ENCODE measurements around the gene TRIP4. TPM values are rescaled to one million over a fixed set of nuclear protein-coding genes. Genes with fewer than 3 reads are reported as not detected.

Gene TRIP4
- total RNA-seq (2011; cell fraction: chromatin; rRNA removed; ENCODE audit: low replicate concordance), result 25.3 and 52.1 TPM in 2 replicates
- 19.0 and 22.0 TPM in 2 replicates for total RNA-seq (2011; cell fraction: nucleolus; rRNA removed)
- 20.2 and 24.0 TPM in 2 replicates for total RNA-seq (2011; cell fraction: nucleoplasm; rRNA removed)
- 6.6 and 7.6 TPM in 2 replicates for total RNA-seq (2014; rRNA removed)
- total RNA-seq (2014; rRNA removed; fragmentation: Illumina TruSeq; extraction: Trizol), result 10.9 and 14.9 TPM in 2 replicates
- total RNA-seq (2015; rRNA removed; fragmentation: Illumina TruSeq; extraction: Trizol), result 10.4 and 12.4 TPM in 2 replicates
- total RNA-seq (2021), result 15.5 and 17.4 TPM in 2 replicates
- 17.4 and 21.9 TPM in 2 replicates for polyA plus RNA-seq (2011; rRNA removed)
- 5.6 and 8.2 TPM in 2 replicates for polyA plus RNA-seq (2011; cell fraction: cytosol; rRNA removed)
- polyA plus RNA-seq (2011; cell fraction: nucleus; rRNA removed), result 9.7 and 14.3 TPM in 2 replicates
- 17.4 and 19.5 TPM in 2 replicates for polyA plus RNA-seq (2012)
- polyA plus RNA-seq (2014; fragmentation: Illumina TruSeq; extraction: Trizol), result 22.1 and 23.3 TPM in 2 replicates
- 10 to 100 TPM; 11.7 to 16.7 TPM for polyA plus RNA-seq (2014; fragmentation: Nextera tagmentation; extraction: Ambion mirVana)
- polyA plus RNA-seq (2014; rRNA removed), result 17.2 and 20.1 TPM in 2 replicates
- 19.0 and 21.1 TPM in 2 replicates for polyA minus RNA-seq (2011; rRNA and poly(A)+ RNA removed)
- 5.6 and 7.3 TPM in 2 replicates for polyA minus RNA-seq (2011; cell fraction: cytosol; rRNA and poly(A)+ RNA removed)
- 9.2 and 17.7 TPM in 2 replicates for polyA minus RNA-seq (2011; cell fraction: nucleus; rRNA and poly(A)+ RNA removed)
- percentile 59 among the genes with signal in this experiment for Bru-seq, nascent RNA
- BruChase-seq, experiment 1, labeled RNA remaining after a 2-hour chase, result percentile 66 among the genes with signal in this experiment
- percentile 65 among the genes with signal in this experiment for BruChase-seq, experiment 2, labeled RNA remaining after a 6-hour chase
- long read RNA-seq, experiment 1, transcript TRIP4-201 (13 exons, 2,045 nt), result major isoform, 48 of 69 reads
- long read RNA-seq, experiment 1, partial matches to known transcripts, result 10 of 69 reads
- long read RNA-seq, experiment 1, other reads (novel, unspliced or antisense), result 11 of 69 reads
- long read RNA-seq, experiment 2, transcript TRIP4-201 (13 exons, 2,045 nt), result major isoform, 8 of 20 reads
- long read RNA-seq, experiment 2, partial matches to known transcripts, result 7 of 20 reads
- long read RNA-seq, experiment 2, other reads (novel, unspliced or antisense), result 5 of 20 reads
- long read RNA-seq, experiment 3, transcript TRIP4-201 (13 exons, 2,045 nt), result major isoform, 19 of 26 reads
- long read RNA-seq, experiment 3, partial matches to known transcripts, result 3 of 26 reads
- long read RNA-seq, experiment 3, other reads (novel, unspliced or antisense), result 3 of 26 reads

- Histone ChIP-seq H3K27ac (ENCODE audit: extremely low read depth, low read depth, low read length) (peak within 1 kb of the TSS; percentile 87), H3K9me3 (replicated peaks; ENCODE audit: control insufficient read depth, insufficient read depth, low read depth, low read length) (no peaks in the 10 kb centered on the region), H3K4me2 (ENCODE audit: insufficient read depth, low read length) (peak within 1 kb of the TSS; percentile 92), H3K36me3 (ENCODE audit: control insufficient read depth, insufficient read depth, low read length) (no peaks in the 10 kb centered on the region), H3K4me1 (replicated peaks in 1 of 2; ENCODE audit: control insufficient read depth in 2 of 2, insufficient read depth in 2 of 2, low read length in 2 of 2) (peaks cover 0 to 12% of the 10 kb centered on the region in 2 experiments; a peak in 2 of 5 replicates), H3K9me1 (ENCODE audit: control insufficient read depth, insufficient read depth, low read length) (no peaks in the 10 kb centered on the region), H2AFZ (ENCODE audit: low read depth, low read length) (peak within 1 kb of the TSS; percentile 97), H3K4me3 (peak within 1 kb of the TSS; percentile 75), H3K79me2 (ENCODE audit: control insufficient read depth, insufficient read depth, low read length) (peaks cover 23% of the 10 kb centered on the region), H3K9ac (ENCODE audit: insufficient read depth in 1 of 2, low read depth in 2 of 2, low read length in 2 of 2) (peak within 1 kb of the TSS; percentile 82 to 92), H3K27me3 (ENCODE audit: control insufficient read depth in 2 of 2, insufficient read depth in 2 of 2, low read length in 2 of 2) (no peaks in the 10 kb centered on the region), H4K20me1 (replicated peaks; ENCODE audit: control insufficient read depth, insufficient read depth, low read length) (no peaks in the 10 kb centered on the region)
- FAIRE-seq (peak; percentile 95), ATAC-seq (peak; percentile 100), DNase-seq (ENCODE audit: extremely low read depth in 1 of 4, low spot score in 3 of 4) (peak; percentile 86 to 97 (median 90))
- in situ Hi-C loops (cut with MboI) (no loop called here), intact Hi-C loops (cut with micrococcal nuclease) (loop anchor here (2.0 kb wide), 1 partner anchor 73 kb away; the partner anchor contains the start of gene ZNF609)
- BruUV-seq (replicated peaks), result no TSS peak
- CTCF ChIA-PET (ENCODE audit: low intra/inter-chr PET ratio), result no interaction called here
- POLR2A ChIA-PET, result interaction anchor here (0.5 to 3.0 kb wide), 15 partner anchors 10 to 365 kb away, joined by 3 to 21 read pairs (median 3); partner anchors contain the start of genes PPIB and ZNF609
- WGBS (ENCODE audit: insufficient coverage, low coverage, missing lambda C conversion rate), result under 1% methylated on average over 34 of the region's 35 CpGs
- no peak for TF ChIP-seq BRCA1 (IDR thresholded peaks at IDR 0.05)
- TF ChIP-seq BRCA1 (CRISPR knock-in tag; IDR thresholded peaks at IDR 0.05), result no peak
- TF ChIP-seq CHAMP1 (IDR thresholded peaks at IDR 0.05), result peak; percentile 100
- TF ChIP-seq ZNF174 (CRISPR knock-in tag; IDR thresholded peaks at IDR 0.05), result no peak
- TF ChIP-seq SMARCA5 (IDR thresholded peaks at IDR 0.05), result peak; percentile 36; the same call in 1 of the 2 replicates
- TF ChIP-seq ZNF239 (CRISPR knock-in tag; IDR thresholded peaks at IDR 0.05), result peak; percentile 32; the same call in 1 of the 2 replicates
- no peak for TF ChIP-seq ILF3 (IDR thresholded peaks at IDR 0.05; ENCODE audit: borderline replicate concordance)
- TF ChIP-seq PML (IDR thresholded peaks at IDR 0.05; ENCODE audit: low read length), result peak; percentile 78; the same call in 1 of the 2 replicates
- no peak for TF ChIP-seq ZNF408 (CRISPR knock-in tag; IDR thresholded peaks at IDR 0.05; ENCODE audit: low read depth)
- TF ChIP-seq E2F6 (IDR thresholded peaks at IDR 0.05; ENCODE audit: borderline replicate concordance in 1 of 2, extremely low read depth in 1 of 2, insufficient read depth in 1 of 2, insufficient read length in 1 of 2, low read depth in 1 of 2, low read length in 1 of 2, poor library complexity in 1 of 2, severe bottlenecking in 1 of 2), result peak; percentile 81
- no peak for TF ChIP-seq MECOM (CRISPR knock-in tag; IDR thresholded peaks at IDR 0.05)
- peak; percentile 95 for TF ChIP-seq HCFC1 (IDR thresholded peaks at IDR 0.05; ENCODE audit: low read depth, low read length)
- TF ChIP-seq USF2 (CRISPR knock-in tag; IDR thresholded peaks at IDR 0.05), result 0 out of 2 replicates have a peak, but pooled peaks have one; percentile 10
These were observed at the start of gene TRIP4 for GRCh38 chr15:64387562-64388168. TSS of gene TRIP4 (plus strand) at chr15:64387836. CDS start at chr15:64387864, 28 bp downstream.

Measured in K562 (cell line).